HUES48 (cell line): ENCODE measurements around the gene NUP210.

Experiments
- H3K27ac ChIP-seq: one replicate; pipeline ENCODE4 v1.7.0; 2013; ENCODE audit warnings: low read depth, low read length, inconsistent platforms
- H3K27me3 ChIP-seq: 2 replicates; pipeline ENCODE4 v1.6.1; 2013; ENCODE audit warnings: mild to moderate bottlenecking, low read length; ENCODE audit not compliant: control insufficient read depth, insufficient read depth
- H3K36me3 ChIP-seq: 2 replicates; pipeline ENCODE4 v1.6.1; 2013; ENCODE audit warnings: low read length; ENCODE audit not compliant: control insufficient read depth, insufficient read depth
- H3K4me1 ChIP-seq: 2 replicates; pipeline ENCODE4 v1.6.1; 2013; ENCODE audit warnings: mild to moderate bottlenecking, low read length; ENCODE audit not compliant: control insufficient read depth, insufficient read depth
- H3K4me3 ChIP-seq: 2 replicates; pipeline ENCODE4 v1.5.1; 2013; ENCODE audit warnings: mild to moderate bottlenecking, low read depth, low read length
- H3K9ac ChIP-seq: 2 replicates; pipeline ENCODE4 v1.6.1; 2013; ENCODE audit warnings: mild to moderate bottlenecking, low read depth, low read length, moderate library complexity
- H3K9me3 ChIP-seq: 2 replicates; pipeline ENCODE4 v1.6.1; 2013; ENCODE audit warnings: low read length; ENCODE audit not compliant: control insufficient read depth, insufficient read depth

Gene NUP210

GRCh38 chr3:13299531-13300155 is 120.5 kb downstream of the NUP210 start:
- Histone ChIP-seq H3K4me3 (no peak overlapping the region), H3K4me1 (peaks cover 23% of the 10 kb centered on the region), H3K9ac (no peak overlapping the region), H3K27ac (no peak overlapping the region), H3K27me3 (no peaks in the 10 kb centered on the region), H3K36me3 (no peaks in the 10 kb centered on the region), H3K9me3 (no peaks in the 10 kb centered on the region)

- H3K27ac ChIP-seq, result no peak overlapping the region
- no peaks in the 10 kb centered on the region for H3K9me3 ChIP-seq
These were observed 123.5 kb downstream of the NUP210 start for GRCh38 chr3:13296662-13297061.

GRCh38 chr3:13294442-13295351 is 125.4 kb downstream of the NUP210 start:
- H3K36me3 ChIP-seq, result no peaks in the 10 kb centered on the region
- H3K9me3 ChIP-seq, result no peaks in the 10 kb centered on the region
- H3K27me3 ChIP-seq, result no peaks in the 10 kb centered on the region
- no peak overlapping the region for H3K9ac ChIP-seq
- H3K27ac ChIP-seq, result no peak overlapping the region
- no peak overlapping the region for H3K4me3 ChIP-seq
- H3K4me1 ChIP-seq, result peaks cover 21% of the 10 kb centered on the region

More at GRCh38 chr3:13296662-13297061, 123.5 kb downstream of the NUP210 start:
- H3K4me3 ChIP-seq, result no peak overlapping the region
- H3K27me3 ChIP-seq, result no peaks in the 10 kb centered on the region
- H3K4me1 ChIP-seq, result peaks cover 21% of the 10 kb centered on the region
- H3K9ac ChIP-seq, result no peak overlapping the region
- H3K36me3 ChIP-seq, result no peaks in the 10 kb centered on the region

GRCh38 chr3:13292375-13292774 is 127.7 kb downstream of the NUP210 start:
- peaks cover 17% of the 10 kb centered on the region for H3K4me1 ChIP-seq
- no peaks in the 10 kb centered on the region for H3K27me3 ChIP-seq
- H3K36me3 ChIP-seq, result no peaks in the 10 kb centered on the region
- no peak overlapping the region for H3K27ac ChIP-seq
- H3K9me3 ChIP-seq, result no peaks in the 10 kb centered on the region
- no peak overlapping the region for H3K4me3 ChIP-seq
- no peak overlapping the region for H3K9ac ChIP-seq

- no peaks in the 10 kb centered on the region for H3K36me3 ChIP-seq
- peaks cover 9% of the 10 kb centered on the region for H3K4me1 ChIP-seq
- no peaks in the 10 kb centered on the region for H3K27me3 ChIP-seq
- no peaks in the 10 kb centered on the region; the same call in 1 of the 2 replicates for H3K9me3 ChIP-seq
- H3K9ac ChIP-seq, result no peak overlapping the region
- no peak overlapping the region for H3K4me3 ChIP-seq
- H3K27ac ChIP-seq, result peak overlapping the region; percentile 18
These were observed 129.2 kb downstream of the NUP210 start for GRCh38 chr3:13290941-13291340.

GRCh38 chr3:13289771-13290285 is 130.3 kb downstream of the NUP210 start:
- peaks cover 9% of the 10 kb centered on the region for H3K4me1 ChIP-seq
- H3K36me3 ChIP-seq, result no peaks in the 10 kb centered on the region
- no peak overlapping the region for H3K27ac ChIP-seq
- H3K9me3 ChIP-seq, result no peaks in the 10 kb centered on the region; the same call in 1 of the 2 replicates
- H3K27me3 ChIP-seq, result no peaks in the 10 kb centered on the region
- H3K9ac ChIP-seq, result no peak overlapping the region
- H3K4me3 ChIP-seq, result no peak overlapping the region

- Histone ChIP-seq H3K27ac (no peak overlapping the region), H3K4me3 (no peak overlapping the region)
These were observed 131.1 kb downstream of the NUP210 start for GRCh38 chr3:13288732-13289718.

GRCh38 chr3:13287833-13288232 is 132.3 kb downstream of the NUP210 start:
- no peak overlapping the region for H3K27ac ChIP-seq
- peaks cover 11% of the 10 kb centered on the region for H3K27me3 ChIP-seq
- H3K36me3 ChIP-seq, result no peaks in the 10 kb centered on the region

More at GRCh38 chr3:13288732-13289718, 131.1 kb downstream of the NUP210 start:
- Histone ChIP-seq H3K9me3 (peaks cover 5% of the 10 kb centered on the region), H3K4me1 (peaks cover 9% of the 10 kb centered on the region), H3K9ac (no peak overlapping the region), H3K36me3 (no peaks in the 10 kb centered on the region), H3K27me3 (peaks cover 1% of the 10 kb centered on the region)

GRCh38 chr3:13286873-13287272 is 133.2 kb downstream of the NUP210 start:
- Histone ChIP-seq H3K36me3 (no peaks in the 10 kb centered on the region), H3K4me1 (peaks cover 11% of the 10 kb centered on the region), H3K9ac (no peak overlapping the region), H3K4me3 (no peak overlapping the region), H3K27ac (no peak overlapping the region), H3K27me3 (peaks cover 20% of the 10 kb centered on the region), H3K9me3 (peaks cover 9% of the 10 kb centered on the region)

More at GRCh38 chr3:13287833-13288232, 132.3 kb downstream of the NUP210 start:
- Histone ChIP-seq H3K4me1 (peaks cover 9% of the 10 kb centered on the region), H3K9ac (no peak overlapping the region), H3K9me3 (peaks cover 9% of the 10 kb centered on the region), H3K4me3 (no peak overlapping the region)

- Histone ChIP-seq H3K27ac (no peak overlapping the region), H3K27me3 (peaks cover 34% of the 10 kb centered on the region), H3K4me3 (no peak overlapping the region), H3K9me3 (peaks cover 9% of the 10 kb centered on the region), H3K9ac (no peak overlapping the region), H3K4me1 (0 out of 2 replicates have a peak, but pooled peaks cover 7% of the 10 kb centered on the region), H3K36me3 (no peaks in the 10 kb centered on the region)
These were observed 135.0 kb downstream of the NUP210 start for GRCh38 chr3:13285007-13285567.
